Measurements from ENCODE around the gene CRX. TPM values are rescaled to one million over a fixed set of nuclear protein-coding genes. Genes with fewer than 3 reads are reported as not detected.

CRX gene
- total and polyA plus RNA-seq, 2 donors (not counting 3 experiments of a cell fraction or from before 2014, with no cell fraction given) = not detected

DNA sequence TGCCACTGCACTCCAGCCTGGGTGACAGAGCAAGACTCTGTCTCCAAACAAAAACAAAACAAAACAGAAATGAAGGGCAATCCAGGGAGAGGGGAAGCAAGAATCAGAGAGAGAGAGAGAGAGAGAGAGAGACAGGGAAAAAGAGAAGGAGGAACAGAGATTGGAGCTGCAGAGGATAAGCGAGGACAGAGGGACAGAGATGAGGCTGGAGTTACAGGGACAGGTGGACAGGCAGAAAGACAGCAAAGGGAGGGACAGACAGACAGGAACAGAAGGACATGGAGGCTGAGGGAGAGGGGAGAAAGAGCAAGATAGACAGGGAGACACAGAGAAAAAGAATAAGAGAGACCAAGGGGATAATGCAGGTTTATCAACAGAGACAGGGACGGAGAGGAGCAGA lies 1.3 kb upstream of the CRX start:
- Histone ChIP-seq H3K27me3 (ENCODE audit: control insufficient read depth in 2 of 2, insufficient read depth in 2 of 2, low read length in 2 of 2) (peaks cover 8 to 16% of the 10 kb centered on the region in 2 experiments), H3K36me3 (ENCODE audit: control insufficient read depth in 2 of 2, extremely low read depth in 1 of 2, insufficient read depth in 2 of 2, low read length in 2 of 2) (no peaks in the 10 kb centered on the region), H3K27ac (ENCODE audit: insufficient read depth, low read depth, low read length) (no peak overlapping the region), H4K20me1 (replicated peaks; ENCODE audit: control insufficient read depth, extremely low read depth, insufficient read depth, low read length) (no peaks in the 10 kb centered on the region), H3K79me2 (ENCODE audit: control insufficient read depth, insufficient read depth, low read length) (no peaks in the 10 kb centered on the region), H3K9me1 (replicated peaks; ENCODE audit: control insufficient read depth, extremely low read depth, insufficient read depth, low read length) (no peaks in the 10 kb centered on the region), H3K9me3 (replicated peaks; ENCODE audit: control insufficient read depth, insufficient read depth, low read length) (no peaks in the 10 kb centered on the region), H3K4me2 (ENCODE audit: insufficient read depth, low read length) (no peak overlapping the region), H3K9ac (replicated peaks; ENCODE audit: extremely low read depth, insufficient read depth, low read length) (no peak overlapping the region), H3K4me1 (ENCODE audit: control insufficient read depth, extremely low read depth, insufficient read depth, low read length) (no peaks in the 10 kb centered on the region), H2AFZ (ENCODE audit: low read depth, low read length) (no peak overlapping the region), H3K4me3 (replicated peaks in 1 of 3; ENCODE audit: insufficient read depth in 1 of 3, low read depth in 1 of 3, low read length in 3 of 3) (no peak overlapping the region)
- CTCF ChIA-PET = interaction anchor here (1.6 kb wide), 1 partner anchor 49 kb away, joined by 5 read pairs; no protein-coding TSS in a partner anchor
- no peak for FAIRE-seq
- dilution Hi-C loops (cut with MboI; ENCODE audit: extremely low pct_ligation_motif_present, low sequenced_read_pairs) (no loop called here), intact Hi-C loops (cut with micrococcal nuclease) (no loop called here)
- no peak for TF ChIP-seq POLR2AphosphoS5 (IDR thresholded peaks at IDR 0.05; ENCODE audit: insufficient read depth, low read depth, low read length)
- TF ChIP-seq GATA2 (IDR thresholded peaks at IDR 0.05; ENCODE audit: insufficient read depth, insufficient read length, low read depth, low read length) = no peak
- TF ChIP-seq, protein P1, sequence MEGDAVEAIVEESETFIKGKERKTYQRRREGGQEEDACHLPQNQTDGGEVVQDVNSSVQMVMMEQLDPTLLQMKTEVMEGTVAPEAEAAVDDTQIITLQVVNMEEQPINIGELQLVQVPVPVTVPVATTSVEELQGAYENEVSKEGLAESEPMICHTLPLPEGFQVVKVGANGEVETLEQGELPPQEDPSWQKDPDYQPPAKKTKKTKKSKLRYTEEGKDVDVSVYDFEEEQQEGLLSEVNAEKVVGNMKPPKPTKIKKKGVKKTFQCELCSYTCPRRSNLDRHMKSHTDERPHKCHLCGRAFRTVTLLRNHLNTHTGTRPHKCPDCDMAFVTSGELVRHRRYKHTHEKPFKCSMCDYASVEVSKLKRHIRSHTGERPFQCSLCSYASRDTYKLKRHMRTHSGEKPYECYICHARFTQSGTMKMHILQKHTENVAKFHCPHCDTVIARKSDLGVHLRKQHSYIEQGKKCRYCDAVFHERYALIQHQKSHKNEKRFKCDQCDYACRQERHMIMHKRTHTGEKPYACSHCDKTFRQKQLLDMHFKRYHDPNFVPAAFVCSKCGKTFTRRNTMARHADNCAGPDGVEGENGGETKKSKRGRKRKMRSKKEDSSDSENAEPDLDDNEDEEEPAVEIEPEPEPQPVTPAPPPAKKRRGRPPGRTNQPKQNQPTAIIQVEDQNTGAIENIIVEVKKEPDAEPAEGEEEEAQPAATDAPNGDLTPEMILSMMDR (IDR thresholded peaks at IDR 0.05; ENCODE audit: extremely low read depth in 1 of 2, insufficient read depth in 1 of 2, low read depth in 1 of 2, low read length in 2 of 2) = no peak
- TF ChIP-seq MYC (IDR thresholded peaks at IDR 0.05; ENCODE audit: low read depth, low read length) = no peak
- TF ChIP-seq, protein P2, sequence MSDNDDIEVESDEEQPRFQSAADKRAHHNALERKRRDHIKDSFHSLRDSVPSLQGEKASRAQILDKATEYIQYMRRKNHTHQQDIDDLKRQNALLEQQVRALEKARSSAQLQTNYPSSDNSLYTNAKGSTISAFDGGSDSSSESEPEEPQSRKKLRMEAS (IDR thresholded peaks at IDR 0.05; ENCODE audit: insufficient read depth, insufficient read length) = no peak
- no peak for TF ChIP-seq EZH2 (IDR thresholded peaks at IDR 0.05; ENCODE audit: borderline replicate concordance, low read depth, low read length, severe bottlenecking)
- TF ChIP-seq POLR2A (IDR thresholded peaks at IDR 0.05; ENCODE audit: low read depth, low read length) = no peak
- no peak for TF ChIP-seq FOS (IDR thresholded peaks at IDR 0.05; ENCODE audit: borderline replicate concordance, insufficient read depth, low read length)
- no peak for TF ChIP-seq JUN (IDR thresholded peaks at IDR 0.05; ENCODE audit: borderline replicate concordance, insufficient read depth, insufficient read length, low read depth)
- BruUV-seq (replicated peaks) = no TSS peak
- no peak for DNase-seq (ENCODE audit: low read depth, low spot score)
- POLR2A ChIA-PET = no interaction called here
